NCI-H1930 (cell line): ENCODE results near the gene NUP98.

ENCODE experiments used
- DNase-seq, 2 experiments: peaks; one replicate each; lab custom pipeline; 2025; lab: John Stamatoyannopoulos, UW

NUP98 gene

GRCh38 chr11:3641191-3641590 lies 156.2 kb downstream of the NUP98 start:
- DNase-seq = no peak

GRCh38 chr11:3639841-3640240 lies 157.5 kb downstream of the NUP98 start:
- DNase-seq = no peak

GRCh38 chr11:3638513-3638912 lies 158.8 kb downstream of the NUP98 start:
- DNase-seq = no peak

DNA sequence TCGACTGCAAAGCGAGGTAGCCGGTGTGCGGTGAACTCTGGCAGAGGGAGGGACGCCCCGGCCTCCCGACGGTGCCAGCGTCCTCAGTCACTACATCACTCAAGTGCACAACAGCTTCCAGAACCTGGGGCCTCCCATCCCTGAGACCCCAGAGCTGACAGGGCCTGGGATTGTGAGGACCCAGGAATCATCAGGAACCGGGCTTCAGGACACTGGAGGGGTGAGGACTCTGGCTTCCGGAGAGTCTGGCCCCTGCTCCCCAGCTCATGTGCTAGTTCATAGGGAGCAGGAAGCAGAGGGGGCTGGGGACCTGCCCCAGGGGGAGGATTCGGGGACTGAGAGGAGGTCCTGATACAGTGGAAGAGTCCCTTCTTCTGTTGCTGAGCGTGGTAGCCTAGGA lies 160.2 kb downstream of the NUP98 start:
- no peak for DNase-seq

- DNase-seq = no peak
Measured at GRCh38 chr11:3635641-3636375, 161.5 kb downstream of the NUP98 start.

DNA sequence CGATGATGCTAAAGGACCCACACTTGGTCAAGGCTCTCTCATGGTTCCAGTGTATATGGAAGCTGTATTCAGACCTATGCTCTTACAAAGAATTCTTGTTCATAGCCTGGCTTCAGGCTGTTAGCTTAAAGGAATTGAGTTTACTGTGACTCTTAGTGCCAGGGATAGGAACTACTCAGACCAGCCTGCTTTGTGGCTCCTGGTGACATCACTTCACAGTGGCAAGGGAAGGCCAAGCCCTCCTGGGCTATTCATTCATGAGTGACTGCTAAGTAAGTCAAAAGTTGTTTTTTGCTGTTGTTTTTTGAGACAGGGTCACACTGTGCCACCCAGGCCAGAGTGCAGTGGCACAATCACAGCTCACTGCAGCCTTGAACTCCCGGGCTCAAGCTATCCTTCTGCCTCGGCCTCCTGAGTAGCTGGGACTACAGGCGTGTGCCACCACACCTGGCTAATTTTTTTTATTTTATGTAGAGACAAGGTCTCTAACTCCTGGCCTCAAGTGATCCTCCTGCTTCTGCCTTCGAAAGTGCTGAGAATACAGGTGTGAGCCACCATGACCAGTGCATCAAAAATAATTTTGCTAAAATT lies 165.2 kb downstream of the NUP98 start:
- no peak for DNase-seq

- no peak for DNase-seq
Measured at GRCh38 chr11:3631331-3631730, 166.0 kb downstream of the NUP98 start.

- DNase-seq = no peak
Measured at GRCh38 chr11:3627291-3627690, 170.1 kb downstream of the NUP98 start.

GRCh38 chr11:3626250-3626960 lies 170.9 kb downstream of the NUP98 start:
- DNase-seq = no peak
